ENCODE results near the gene SEL1L3. TPM values are rescaled to one million over a fixed set of nuclear protein-coding genes. Genes with fewer than 3 reads are reported as not detected.

Gene SEL1L3
- total and polyA plus RNA-seq, 2 donors (not counting 1 experiment from before 2014, with no cell fraction given) = 120 to 280 TPM

GRCh38 chr4:25815586-25815985 lies 47.2 kb downstream of the SEL1L3 start:
- Histone ChIP-seq H3K27me3 (replicated peaks in 1 of 4; ENCODE audit: control extremely low read depth in 1 of 4, control insufficient read depth in 3 of 4, insufficient read depth in 4 of 4, low read length in 3 of 4) (no peaks in the 10 kb centered on the region), H3K9me3 (ENCODE audit: control extremely low read depth in 1 of 3, control insufficient read depth in 2 of 3, insufficient read depth in 1 of 3, low read length in 2 of 3) (no peaks in the 10 kb centered on the region), H3K4me3 (ENCODE audit: control extremely low read depth in 1 of 5, extremely low read depth in 1 of 5, insufficient read depth in 1 of 5, low read depth in 2 of 5, low read length in 4 of 5) (no peak overlapping the region), H3K79me2 (ENCODE audit: control insufficient read depth, insufficient read depth, low read length) (peaks cover 37% of the 10 kb centered on the region), H3K27ac (ENCODE audit: low read length in 2 of 2) (no peak overlapping the region), H4K20me1 (ENCODE audit: control insufficient read depth, insufficient read depth, low read length, poor library complexity, severe bottlenecking) (peaks cover 73% of the 10 kb centered on the region), H3K4me2 (replicated peaks; ENCODE audit: low read depth, low read length, poor library complexity, severe bottlenecking) (no peak overlapping the region), H3K9ac (ENCODE audit: low read length) (no peak overlapping the region), H2AFZ (ENCODE audit: insufficient read depth, low read depth, low read length, poor library complexity, severe bottlenecking) (no peak overlapping the region), H3K4me1 (ENCODE audit: control insufficient read depth in 2 of 2, insufficient read depth in 2 of 2, low read length in 2 of 2) (no peaks in the 10 kb centered on the region), H3K36me3 (replicated peaks in 1 of 2; ENCODE audit: control extremely low read depth in 1 of 2, control insufficient read depth in 1 of 2, extremely low read depth in 1 of 2, insufficient read depth in 2 of 2, low read length in 1 of 2) (peaks cover 4 to 95% of the 10 kb centered on the region in 2 experiments)
- no peak for ATAC-seq (ENCODE audit: low read depth)
- no peaks in the 10 kb centered on the region for H3K27me3 Mint-ChIP-seq
- ChIA-PET POLR2A (no interaction called here), CTCF (no interaction called here)
- no peak for TF ChIP-seq EZH2 (IDR thresholded peaks at IDR 0.05; ENCODE audit: borderline replicate concordance, insufficient read depth, low read depth, low read length, poor library complexity, severe bottlenecking)
- TF ChIP-seq CTCF (IDR thresholded peaks at IDR 0.05) = no peak
- no peak overlapping the region for H3K27ac Mint-ChIP-seq
- no peak for DNase-seq
- no peaks in the 10 kb centered on the region for H3K9me3 Mint-ChIP-seq (ENCODE audit: insufficient read depth)
- H3K4me3 Mint-ChIP-seq = no peak overlapping the region
- WGBS (ENCODE audit: insufficient coverage) = 100% methylated on average over 4 of the region's 5 CpGs
- no peaks in the 10 kb centered on the region for H3K4me1 Mint-ChIP-seq
- intact Hi-C loops (cut with micrococcal nuclease) = no loop called here

GRCh38 chr4:25814301-25815136 lies 48.3 kb downstream of the SEL1L3 start:
- no peaks in the 10 kb centered on the region for H3K9me3 ChIP-seq (ENCODE audit: control extremely low read depth in 1 of 3, control insufficient read depth in 2 of 3, insufficient read depth in 1 of 3, low read length in 2 of 3)
- no peaks in the 10 kb centered on the region for H3K4me1 ChIP-seq (ENCODE audit: control insufficient read depth in 2 of 2, insufficient read depth in 2 of 2, low read length in 2 of 2)
- peaks cover 75% of the 10 kb centered on the region for H4K20me1 ChIP-seq (ENCODE audit: control insufficient read depth, insufficient read depth, low read length, poor library complexity, severe bottlenecking)
- WGBS (ENCODE audit: insufficient coverage) = 100% methylated on average over 1 of the region's 13 CpGs
- Mint-ChIP-seq H3K4me1 (no peaks in the 10 kb centered on the region), H3K27me3 (no peaks in the 10 kb centered on the region), H3K9me3 (ENCODE audit: insufficient read depth) (no peaks in the 10 kb centered on the region), H3K4me3 (no peak overlapping the region), H3K27ac (no peak overlapping the region)
- TF ChIP-seq CTCF (IDR thresholded peaks at IDR 0.05) = no peak
- TF ChIP-seq EZH2 (IDR thresholded peaks at IDR 0.05; ENCODE audit: borderline replicate concordance, insufficient read depth, low read depth, low read length, poor library complexity, severe bottlenecking) = no peak
- H3K79me2 ChIP-seq (ENCODE audit: control insufficient read depth, insufficient read depth, low read length) = peaks cover 34% of the 10 kb centered on the region
- H3K27ac ChIP-seq (ENCODE audit: low read length in 2 of 2) = no peak overlapping the region
- no peak for DNase-seq
- no peak overlapping the region for H2AFZ ChIP-seq (ENCODE audit: insufficient read depth, low read depth, low read length, poor library complexity, severe bottlenecking)
- CTCF ChIA-PET = no interaction called here
- intact Hi-C loops (cut with micrococcal nuclease) = no loop called here
- POLR2A ChIA-PET = no interaction called here
- H3K27me3 ChIP-seq (replicated peaks in 1 of 4; ENCODE audit: control extremely low read depth in 1 of 4, control insufficient read depth in 3 of 4, insufficient read depth in 4 of 4, low read length in 3 of 4) = no peaks in the 10 kb centered on the region
- no peak for ATAC-seq (ENCODE audit: low read depth)
- peaks cover 4 to 95% of the 10 kb centered on the region in 2 experiments for H3K36me3 ChIP-seq (replicated peaks in 1 of 2; ENCODE audit: control extremely low read depth in 1 of 2, control insufficient read depth in 1 of 2, extremely low read depth in 1 of 2, insufficient read depth in 2 of 2, low read length in 1 of 2)
- no peak overlapping the region for H3K9ac ChIP-seq (ENCODE audit: low read length)
- no peak overlapping the region for H3K4me2 ChIP-seq (replicated peaks; ENCODE audit: low read depth, low read length, poor library complexity, severe bottlenecking)
- H3K4me3 ChIP-seq (ENCODE audit: control extremely low read depth in 1 of 5, extremely low read depth in 1 of 5, insufficient read depth in 1 of 5, low read depth in 2 of 5, low read length in 4 of 5) = no peak overlapping the region
